K562 (cell line): ENCODE data around the gene MEIS1. TPM values are rescaled to one million over a fixed set of nuclear protein-coding genes. Genes with fewer than 3 reads are reported as not detected.

ENCODE experiments used
- ATF7 ChIP-seq: fragments of 450-650 bp; IDR thresholded peaks from 2 replicates; pipeline ENCODE4 v1.7.1; 2014; ENCODE audit warnings: mild to moderate bottlenecking, moderate library complexity
- ETV1 ChIP-seq: fragments of 450-650 bp; conservative IDR thresholded peaks from 2 replicates; pipeline ENCODE4 v1.6.1; 2016; ENCODE audit warnings: missing genetic modification characterization, control low read depth, low read depth, missing compliant biosample characterization
- KDM2B ChIP-seq: fragments of 250-450 bp; sonication (Bioruptor Pico); IDR thresholded peaks from 2 replicates; pipeline ENCODE4 v1.8.0; 2021; ENCODE audit warnings: mild to moderate bottlenecking, moderate library complexity
- KLF1 ChIP-seq: fragments of 450-650 bp; IDR thresholded peaks from 2 replicates; pipeline ENCODE4 v1.6.1; 2016; ENCODE audit warnings: missing genetic modification characterization, missing compliant biosample characterization
- KLF6 ChIP-seq: fragments of 250-450 bp; sonication (Bioruptor Pico); IDR thresholded peaks from 2 replicates; pipeline ENCODE4 v1.4.0; 2020; ENCODE audit warnings: mild to moderate bottlenecking, moderate library complexity, borderline replicate concordance
- L3MBTL2 ChIP-seq: fragments of 450-650 bp; IDR thresholded peaks from 2 replicates; pipeline ENCODE4 v1.6.1; 2016; ENCODE audit warnings: mild to moderate bottlenecking, moderate library complexity
- NCOA1 ChIP-seq: fragments of 450-650 bp; IDR thresholded peaks from 2 replicates; pipeline ENCODE4 v1.6.1; 2016; ENCODE audit warnings: low read depth
- NFIC ChIP-seq: fragments of 450-650 bp; IDR thresholded peaks from 2 replicates; pipeline ENCODE4 v1.6.1; 2017; ENCODE audit warnings: mild to moderate bottlenecking, inconsistent platforms
- NR4A1 ChIP-seq, 2 experiments: fragments of 250-450 bp in 1 of 2; fragments of 450-650 bp in 1 of 2; sonication (Bioruptor Pico) in 1 of 2; IDR thresholded peaks; 2 replicates each; pipeline versions ENCODE4 v1.4.0 to v1.6.1; 2016 to 2020; ENCODE audit warnings: mild to moderate bottlenecking in 2 of 2, missing compliant biosample characterization in 1 of 2, missing genetic modification characterization in 1 of 2, moderate library complexity in 1 of 2
- PCBP1 ChIP-seq: fragments of 200-400 bp; formaldehyde crosslinking; IDR thresholded peaks from 2 replicates; pipeline ENCODE4 v1.6.1; 2018; ENCODE audit warnings: mild to moderate bottlenecking, low read depth, low read length; ENCODE audit not compliant: poor library complexity, severe bottlenecking
- RERE ChIP-seq: sonication (generic); formaldehyde crosslinking; IDR thresholded peaks from 2 replicates; pipeline ENCODE4 v1.8.0; 2023; ENCODE audit warnings: missing genetic modification reagents, mild to moderate bottlenecking, borderline replicate concordance
- XRCC4 ChIP-seq: IDR thresholded peaks from one replicate; pipeline ENCODE4 v1.6.1; 2011; ENCODE audit not compliant: insufficient read depth, insufficient read length; ENCODE audit errors: extremely low read depth
- ZNF12 ChIP-seq: sonication (generic); formaldehyde crosslinking; IDR thresholded peaks from 2 replicates; pipeline ENCODE4 v1.4.0; 2020; ENCODE audit warnings: mild to moderate bottlenecking, missing genetic modification reagents
- ZNF217 ChIP-seq: sonication (generic); formaldehyde crosslinking; IDR thresholded peaks from 2 replicates; pipeline ENCODE4 v1.8.0; 2022; ENCODE audit warnings: mild to moderate bottlenecking, missing genetic modification reagents
- ZNF282 ChIP-seq: sonication (generic); formaldehyde crosslinking; IDR thresholded peaks from 2 replicates; pipeline ENCODE4 v1.8.1; 2023; ENCODE audit warnings: missing genetic modification reagents
- ZNF57 ChIP-seq: fragments of 450-650 bp; formaldehyde crosslinking; IDR thresholded peaks from 2 replicates; pipeline ENCODE4 v1.4.0; 2020; ENCODE audit warnings: mild to moderate bottlenecking, moderate library complexity
- ZNF589 ChIP-seq: fragments of 200-800 bp; sonication (Bioruptor generic); IDR thresholded peaks from 2 replicates; pipeline ENCODE4 v1.6.1; 2016; ENCODE audit warnings: low read depth, missing genetic modification characterization, missing compliant biosample characterization
- ZZZ3 ChIP-seq: fragments of 450-650 bp; IDR thresholded peaks from 2 replicates; pipeline ENCODE4 v1.6.1; 2016; ENCODE audit warnings: antibody characterized with exemption, mild to moderate bottlenecking, moderate library complexity
- polyA plus RNA-seq, 8 experiments: library from polyadenylated mRNA; depleted of rRNA in 4 of 8; stranded (reverse) in 5 of 8; unstranded in 3 of 8; fragments of >200 nt; fragmentation: Nextera tagmentation in 2 of 8; fragmentation: Illumina TruSeq in 1 of 8; extraction: Ambion mirVana in 2 of 8; extraction: Trizol in 1 of 8; gene quantifications; 2 replicates each; pipeline versions ENCODE4 v1.2.1 to v1.2.3, GENCODE V29; 2011 to 2014; ENCODE audit warnings: inconsistent platforms in 1 of 8, missing spikeins in 1 of 8
- total RNA-seq, 7 experiments: library from RNA; depleted of rRNA in 6 of 7; stranded (reverse); fragments of >200 nt in 6 of 7; fragmentation: Illumina TruSeq in 2 of 7; extraction: Trizol in 2 of 7; gene quantifications; 2 replicates each; pipeline versions ENCODE4 v1.2.1 to v1.2.3, GENCODE V29; 2011 to 2021; ENCODE audit warnings: low replicate concordance in 1 of 7
- TF ChIP-seq, protein P1 (sequence below): sonication (generic); formaldehyde crosslinking; IDR thresholded peaks from 2 replicates; pipeline ENCODE4 v1.8.1; 2022; ENCODE audit warnings: missing genetic modification reagents
- TF ChIP-seq, protein P2 (sequence below): fragments of 450-650 bp; IDR thresholded peaks from 2 replicates; pipeline ENCODE4 v1.6.1; 2017; ENCODE audit warnings: antibody characterized with exemption

Gene MEIS1
- total and polyA plus RNA-seq, 9 of the 15 experiments (the other 6 are each of a cell fraction or from before 2014, with no cell fraction given) = 2.3 to 9.0 (median 5.9) TPM

DNA sequence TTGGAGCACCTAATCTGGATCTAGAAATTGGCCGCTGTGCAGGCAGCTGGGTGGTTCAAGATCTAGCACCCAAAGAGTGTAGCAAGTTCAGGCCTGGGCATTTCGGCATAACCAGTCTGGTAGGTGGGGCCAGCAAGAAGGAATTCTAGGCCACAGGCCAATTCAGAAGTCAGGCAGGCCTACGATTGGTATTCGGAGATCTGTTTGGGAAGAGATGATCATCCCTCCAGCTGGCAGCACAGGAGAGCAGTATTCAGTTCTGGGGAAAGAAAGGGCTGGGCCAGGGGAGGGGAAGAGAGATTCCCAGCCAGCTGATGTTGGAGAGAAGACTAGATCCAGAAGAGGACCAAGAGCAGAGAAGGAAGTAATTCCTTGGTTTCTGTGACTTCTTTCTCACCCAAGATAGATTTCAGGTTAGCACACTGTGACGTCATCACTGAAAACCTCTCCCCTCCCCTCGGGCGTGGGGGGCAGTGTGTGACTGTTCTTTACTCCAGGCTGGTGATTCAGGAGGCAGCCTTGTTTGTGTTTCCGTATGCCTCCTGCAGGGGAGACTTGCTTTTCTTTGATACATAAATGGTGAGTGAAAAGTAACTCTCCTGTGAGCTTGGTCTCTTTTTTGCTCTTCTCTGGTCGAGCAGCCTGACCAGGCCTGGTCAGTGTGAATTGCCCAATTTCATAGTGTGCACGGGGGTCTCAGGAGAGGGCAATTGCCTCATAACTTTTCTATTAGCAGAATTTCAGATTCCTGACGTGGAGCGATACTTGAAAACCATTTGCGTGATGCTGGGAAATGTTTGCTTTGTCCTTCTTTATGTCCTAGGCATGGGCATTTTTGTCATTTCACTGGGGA is 61.1 kb downstream of the MEIS1 start (continued):
- TF ChIP-seq ETV1 (tag) (no peak), KDM2B (CRISPR knock-in tag) (no peak), PCBP1 (no peak), NCOA1 (no peak), ZNF217 (no peak), KLF1 (no peak), ZNF282 (CRISPR knock-in tag) (no peak), NR4A1 (CRISPR knock-in tag; IDR thresholded peaks at IDR 0.05) (no peak), NR4A1 (tag; IDR thresholded peaks at IDR 0.05) (no peak), NFIC (no peak), XRCC4 (no peak), ATF7 (peak; percentile 95), L3MBTL2 (no peak), KLF6 (CRISPR knock-in tag) (no peak), ZNF12 (no peak), ZNF57 (CRISPR knock-in tag) (no peak), RERE (CRISPR knock-in tag) (no peak), ZZZ3 (no peak), ZNF589 (CRISPR knock-in tag) (no peak)
- TF ChIP-seq, protein P1, sequence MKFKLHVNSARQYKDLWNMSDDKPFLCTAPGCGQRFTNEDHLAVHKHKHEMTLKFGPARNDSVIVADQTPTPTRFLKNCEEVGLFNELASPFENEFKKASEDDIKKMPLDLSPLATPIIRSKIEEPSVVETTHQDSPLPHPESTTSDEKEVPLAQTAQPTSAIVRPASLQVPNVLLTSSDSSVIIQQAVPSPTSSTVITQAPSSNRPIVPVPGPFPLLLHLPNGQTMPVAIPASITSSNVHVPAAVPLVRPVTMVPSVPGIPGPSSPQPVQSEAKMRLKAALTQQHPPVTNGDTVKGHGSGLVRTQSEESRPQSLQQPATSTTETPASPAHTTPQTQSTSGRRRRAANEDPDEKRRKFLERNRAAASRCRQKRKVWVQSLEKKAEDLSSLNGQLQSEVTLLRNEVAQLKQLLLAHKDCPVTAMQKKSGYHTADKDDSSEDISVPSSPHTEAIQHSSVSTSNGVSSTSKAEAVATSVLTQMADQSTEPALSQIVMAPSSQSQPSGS (CRISPR knock-in tag) = no peak
- TF ChIP-seq, protein P2, sequence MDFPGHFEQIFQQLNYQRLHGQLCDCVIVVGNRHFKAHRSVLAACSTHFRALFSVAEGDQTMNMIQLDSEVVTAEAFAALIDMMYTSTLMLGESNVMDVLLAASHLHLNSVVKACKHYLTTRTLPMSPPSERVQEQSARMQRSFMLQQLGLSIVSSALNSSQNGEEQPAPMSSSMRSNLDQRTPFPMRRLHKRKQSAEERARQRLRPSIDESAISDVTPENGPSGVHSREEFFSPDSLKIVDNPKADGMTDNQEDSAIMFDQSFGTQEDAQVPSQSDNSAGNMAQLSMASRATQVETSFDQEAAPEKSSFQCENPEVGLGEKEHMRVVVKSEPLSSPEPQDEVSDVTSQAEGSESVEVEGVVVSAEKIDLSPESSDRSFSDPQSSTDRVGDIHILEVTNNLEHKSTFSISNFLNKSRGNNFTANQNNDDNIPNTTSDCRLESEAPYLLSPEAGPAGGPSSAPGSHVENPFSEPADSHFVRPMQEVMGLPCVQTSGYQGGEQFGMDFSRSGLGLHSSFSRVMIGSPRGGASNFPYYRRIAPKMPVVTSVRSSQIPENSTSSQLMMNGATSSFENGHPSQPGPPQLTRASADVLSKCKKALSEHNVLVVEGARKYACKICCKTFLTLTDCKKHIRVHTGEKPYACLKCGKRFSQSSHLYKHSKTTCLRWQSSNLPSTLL = no peak
